Testis (tissue), 2 donors: ENCODE data around the gene TTC28.

Experiments
- CTCF ChIP-seq, 3 experiments: fragments of 450-650 bp in 2 of 3; fragments of 200-600 bp in 1 of 3; sonication (generic) in 1 of 3; IDR thresholded peaks; one replicate each; pipeline ENCODE4 v1.5.1; 2016 to 2019; ENCODE audit warnings: antibody characterized with exemption in 3 of 3, mild to moderate bottlenecking in 2 of 3, moderate library complexity in 1 of 3
- POLR2A ChIP-seq: fragments of 450-650 bp; IDR thresholded peaks from one replicate; pipeline ENCODE4 v1.6.1; 2017; ENCODE audit warnings: antibody characterized with exemption, mild to moderate bottlenecking, moderate library complexity

- TF ChIP-seq CTCF (IDR thresholded peaks at IDR 0.05) (no peak), POLR2A (no peak)
These were observed 708.9 kb downstream of the TTC28 start for GRCh38 chr22:27970596-27971220.
